Ecto neural progenitor cell (in vitro differentiated cells): ENCODE results near the gene CLDN19.
"Not testable (repeated sequence)": the region's sequence is repeated elsewhere in the genome, so short reads cannot be mapped to it uniquely, and the experiment has no call there.

Experiments used
- DNase-seq: peaks from one replicate; pipeline ENCODE4 v3.0.0-alpha.2; 2018; ENCODE audit warnings: low spot score

The CLDN19 gene

DNA sequence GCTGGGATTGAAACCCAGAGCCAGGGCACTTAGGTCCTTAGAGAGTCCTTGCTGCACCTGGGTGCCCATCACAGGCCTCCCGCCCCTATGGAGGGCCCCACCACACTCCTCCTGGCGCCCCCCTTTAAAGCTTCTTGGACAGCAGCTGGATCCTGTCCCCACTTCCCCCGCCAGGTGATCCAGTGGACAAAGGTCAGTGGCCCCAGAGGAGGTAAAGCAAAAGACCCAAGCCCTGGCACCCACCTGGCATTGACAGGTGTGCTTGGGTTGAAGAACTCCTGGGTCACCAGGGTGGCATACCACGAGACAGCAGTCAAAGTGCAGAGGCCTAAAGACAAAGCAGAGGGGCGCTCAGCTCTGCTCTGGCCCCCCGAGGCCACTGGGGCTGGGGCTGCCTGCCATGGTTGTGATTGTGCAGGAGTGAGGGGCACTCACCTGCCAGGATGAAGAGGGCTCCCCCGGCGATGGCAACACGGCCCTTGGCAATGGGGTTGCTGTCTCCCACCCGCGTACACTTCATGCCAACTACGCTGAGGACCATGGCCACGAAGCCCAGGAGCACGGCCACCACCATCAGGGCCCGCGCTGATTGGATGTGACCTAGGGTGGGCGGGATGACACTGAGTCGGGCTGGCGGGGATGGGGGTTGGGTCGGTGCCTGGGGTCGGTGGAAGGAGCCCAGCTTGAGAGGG lies 1.9 kb downstream of the CLDN19 start:
- DNase-seq = no peak

DNA sequence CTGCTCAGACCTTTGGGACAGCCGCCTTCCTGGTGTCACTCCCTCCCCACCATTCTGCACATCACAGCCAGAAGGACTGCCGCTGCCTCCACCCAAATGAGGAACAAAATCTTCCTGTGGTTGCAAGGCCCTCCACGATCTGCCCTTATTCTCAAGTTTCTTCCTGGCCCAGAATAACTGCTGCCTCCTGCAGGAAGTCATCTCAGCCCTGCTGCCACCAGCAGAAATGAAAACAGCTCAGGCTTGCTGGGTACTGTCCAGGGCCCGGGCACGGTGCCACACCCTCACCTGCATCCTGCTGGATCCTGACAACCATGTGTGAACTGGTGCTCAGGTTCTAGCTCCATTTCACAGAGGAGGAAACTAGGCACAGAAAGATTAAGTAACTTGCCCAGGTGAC lies 2.8 kb downstream of the CLDN19 start:
- no peak for DNase-seq

DNA sequence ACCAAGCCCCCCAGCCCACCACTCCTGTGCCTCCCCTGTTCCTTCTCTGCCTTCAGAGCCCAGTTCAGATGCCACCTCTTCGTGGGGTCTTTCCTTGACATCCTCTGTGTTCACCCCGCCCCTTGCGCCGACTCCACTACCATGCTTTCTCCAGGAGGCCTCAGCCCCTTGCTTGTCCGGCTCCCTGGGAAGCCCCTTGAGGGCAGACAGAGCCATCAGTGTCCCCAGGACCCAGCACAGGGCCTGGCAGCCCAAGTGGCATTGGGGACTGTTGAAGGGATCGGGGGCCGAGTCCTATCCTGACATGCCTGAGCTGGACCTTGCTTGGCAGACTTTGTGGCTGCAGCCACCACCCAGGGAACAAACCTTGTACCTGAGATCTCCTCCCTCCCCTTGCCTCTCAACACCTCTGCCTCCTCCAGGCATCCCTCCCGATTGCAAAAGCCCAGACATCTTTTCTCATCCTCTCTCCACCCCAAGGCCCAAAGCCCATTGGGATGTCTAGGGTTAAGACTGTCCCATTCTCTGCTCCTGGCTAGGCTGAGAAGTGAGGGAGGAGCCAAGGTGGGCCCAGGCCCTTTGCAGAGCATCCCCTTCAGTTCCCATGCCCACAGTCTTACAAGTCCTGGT lies 3.4 kb downstream of the CLDN19 start:
- DNase-seq = no peak

DNA sequence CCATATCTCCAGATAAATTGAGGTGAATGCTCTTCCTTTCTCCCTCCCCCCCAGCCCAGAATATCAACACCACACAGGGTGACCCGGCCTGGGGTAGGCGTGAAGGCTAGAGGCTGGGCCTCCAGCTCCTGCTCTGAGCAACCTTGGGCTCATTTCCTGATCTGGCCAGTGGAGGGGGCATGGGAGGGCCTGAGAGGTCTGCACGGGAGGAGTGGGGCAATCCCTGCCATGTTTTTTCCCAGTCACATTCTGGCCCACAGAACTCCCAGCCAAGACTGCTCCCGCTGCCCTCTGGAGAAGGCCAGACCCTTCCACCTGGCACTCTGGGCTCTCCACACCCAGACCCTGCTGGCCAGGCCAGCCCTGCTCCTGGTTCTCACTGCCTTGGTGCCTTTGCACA lies 3.9 kb downstream of the CLDN19 start:
- no peak for DNase-seq

DNA sequence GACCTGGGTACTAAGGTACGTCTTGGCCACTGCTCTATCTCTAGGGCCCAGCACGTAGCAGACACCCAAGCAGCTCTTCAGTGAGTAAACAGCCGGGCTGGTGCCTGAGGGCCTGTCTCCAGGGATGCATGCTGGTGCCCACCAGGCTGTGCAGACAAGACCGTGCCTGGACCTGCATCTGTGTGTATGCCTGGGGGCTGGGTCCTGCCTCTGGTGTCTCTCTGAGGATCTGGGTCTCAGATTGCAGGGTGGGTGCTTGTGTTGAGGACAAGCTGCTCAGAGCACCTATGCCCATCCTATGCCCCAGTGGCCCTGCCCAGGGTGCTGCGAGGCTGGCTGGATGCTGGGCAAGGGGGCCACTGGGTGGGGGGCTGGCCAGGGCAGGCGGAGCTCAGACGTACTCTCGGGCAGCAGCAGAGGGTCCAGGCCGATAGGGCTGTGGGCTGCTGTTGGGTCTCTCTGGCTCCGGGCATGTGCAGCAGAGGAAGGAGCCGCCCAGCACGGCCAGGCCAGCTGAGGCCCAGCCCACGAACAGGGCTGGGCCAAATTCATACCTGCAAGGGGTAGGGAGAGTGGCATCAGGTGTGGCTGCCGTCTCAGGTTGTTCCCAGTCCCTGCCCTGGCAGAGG lies 4.4 kb downstream of the CLDN19 start:
- DNase-seq = no peak

DNA sequence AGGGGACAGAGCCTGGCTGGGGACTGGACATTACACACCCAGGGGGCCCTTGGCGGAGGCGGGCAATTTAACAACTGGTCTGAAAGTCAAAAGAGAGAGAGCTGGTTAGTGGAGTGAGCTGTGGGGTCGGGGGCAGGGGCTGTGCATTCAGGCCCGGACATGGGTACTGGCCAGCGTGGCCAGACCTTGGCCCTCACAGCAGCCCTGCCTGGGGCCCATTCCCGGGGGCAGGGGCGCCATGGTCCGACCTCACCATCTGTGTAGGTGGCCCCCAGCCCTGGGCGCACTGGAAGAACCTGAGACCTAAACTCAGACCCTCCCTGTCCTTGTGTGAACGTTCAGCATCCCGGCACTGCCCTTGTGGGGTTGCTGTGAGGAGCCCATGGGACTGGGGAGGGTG lies 5.0 kb downstream of the CLDN19 start:
- no peak for DNase-seq

DNA sequence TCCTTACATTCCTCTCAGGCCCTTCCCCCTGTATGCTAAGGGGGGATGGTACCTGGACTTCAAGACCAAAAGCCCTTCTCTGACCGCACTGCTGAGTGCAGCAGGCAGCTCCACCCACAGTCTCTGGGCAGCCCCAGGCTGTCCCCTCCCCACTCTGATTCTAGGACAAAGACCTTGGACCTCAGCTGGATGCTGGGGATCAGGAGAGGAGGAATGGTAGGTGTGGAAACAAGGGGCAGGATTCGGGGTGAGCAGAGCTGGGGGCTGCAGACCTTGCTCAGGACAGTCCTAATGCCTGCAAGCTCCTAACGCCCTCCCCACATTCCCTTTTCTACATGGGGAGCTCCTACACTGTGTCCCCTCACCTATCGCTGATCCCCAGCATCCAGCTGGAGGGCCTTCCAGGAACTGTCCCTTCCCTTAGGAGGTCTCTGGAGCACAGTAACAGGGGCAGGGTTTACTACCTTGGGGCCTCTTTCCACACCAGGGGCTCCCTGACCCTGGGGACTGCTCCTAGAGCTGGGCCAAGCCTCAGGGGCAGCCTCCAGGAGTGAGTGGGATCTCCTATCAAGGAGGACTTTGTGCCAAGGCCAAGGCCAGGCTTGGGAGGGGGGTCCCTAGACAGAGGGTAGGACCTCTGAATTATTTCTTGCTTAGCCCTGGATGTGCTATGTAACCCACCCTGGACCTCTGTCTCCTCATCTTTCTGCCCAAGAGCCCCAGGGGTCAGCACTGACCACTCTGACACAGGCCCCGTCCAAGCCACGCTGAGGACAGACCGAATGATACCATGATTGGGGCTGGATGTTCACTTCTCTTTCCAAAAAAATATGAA lies 5.6 kb downstream of the CLDN19 start:
- DNase-seq = no peak

- no peak for DNase-seq
Observed at GRCh38 chr1:42733415-42734200, 6.4 kb downstream of the CLDN19 start.

DNA sequence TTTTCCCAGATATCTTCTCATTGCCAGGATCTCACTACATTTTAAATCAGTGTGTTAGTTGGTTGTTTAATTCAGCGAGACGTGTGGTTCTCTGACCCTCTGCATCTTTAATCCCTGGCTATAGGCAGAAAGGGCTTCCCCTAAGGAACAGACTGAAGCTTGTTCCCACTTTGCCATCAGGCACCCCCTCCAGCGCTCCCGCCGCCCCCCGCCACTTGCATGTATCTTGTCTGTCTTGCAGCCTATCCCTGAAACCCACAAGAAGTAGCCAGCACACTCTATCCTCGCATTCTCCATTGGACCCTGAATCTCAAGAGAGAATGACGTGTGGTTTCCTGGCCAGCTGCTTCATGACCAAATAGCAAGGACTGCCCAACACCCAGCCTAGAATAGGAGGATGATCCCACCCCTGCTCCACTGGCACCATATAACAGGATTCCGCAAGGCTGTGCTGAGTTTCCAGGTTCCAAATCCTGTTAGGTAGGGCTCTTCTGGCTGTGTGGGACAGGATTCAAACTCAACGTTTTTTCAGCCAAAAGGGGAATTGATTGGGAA lies 7.8 kb downstream of the CLDN19 start:
- DNase-seq = no peak

- no peak for DNase-seq
Observed at GRCh38 chr1:42731585-42731984, 8.5 kb downstream of the CLDN19 start.

DNA sequence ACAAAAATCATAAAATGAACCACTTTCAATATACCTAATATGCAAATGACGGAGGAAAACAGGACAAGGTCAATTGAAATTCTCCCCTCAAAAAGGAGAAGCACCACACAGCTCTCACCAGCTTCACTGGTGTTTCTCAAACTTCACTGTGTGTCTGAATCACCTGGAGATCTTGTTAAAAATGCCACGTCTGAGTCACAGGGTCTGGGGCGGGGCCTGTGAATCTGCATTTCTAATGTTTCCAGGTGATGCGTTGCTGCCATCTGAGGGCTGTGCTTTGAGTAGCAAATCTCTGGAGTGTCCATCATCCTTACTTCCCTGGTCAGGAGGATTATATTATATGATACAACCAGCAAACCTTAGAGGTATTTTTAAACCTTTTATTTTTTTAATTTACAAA lies 9.0 kb downstream of the CLDN19 start:
- no peak for DNase-seq

GRCh38 chr1:42730002-42730401 lies 10.0 kb downstream of the CLDN19 start:
- no peak for DNase-seq

- DNase-seq = not testable (repeated sequence)
Observed at GRCh38 chr1:42725820-42726219, 14.2 kb downstream of the CLDN19 start.

- no peak for DNase-seq
Observed at GRCh38 chr1:42723511-42723910, 16.5 kb downstream of the CLDN19 start.

- DNase-seq = not testable (repeated sequence)
Observed at GRCh38 chr1:42722403-42722802, 17.6 kb downstream of the CLDN19 start.

DNA sequence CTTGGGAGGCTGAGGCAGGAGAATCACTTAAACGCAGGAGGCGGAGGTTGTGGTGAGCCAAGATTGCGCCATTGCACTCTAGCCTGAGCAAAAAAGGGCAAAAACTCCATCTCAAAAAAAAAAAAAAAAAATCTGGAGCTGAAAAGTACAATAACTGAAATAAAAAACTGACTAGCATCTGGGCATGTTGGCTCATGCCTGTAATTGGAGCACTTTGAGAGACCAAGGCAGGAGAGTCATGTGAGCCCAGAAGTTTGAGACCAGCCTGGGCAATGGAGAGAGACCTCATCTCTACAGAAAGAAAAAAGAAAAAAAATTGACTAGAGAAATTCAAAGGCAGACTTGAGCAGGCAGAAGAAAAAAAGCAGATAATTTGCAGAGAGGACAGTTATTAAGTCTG lies 18.1 kb downstream of the CLDN19 start:
- no peak for DNase-seq

GRCh38 chr1:42720868-42721267 lies 19.2 kb downstream of the CLDN19 start:
- no peak for DNase-seq

GRCh38 chr1:42714441-42714840 lies 25.6 kb downstream of the CLDN19 start:
- not testable (repeated sequence) for DNase-seq

GRCh38 chr1:42713293-42713692 lies 26.7 kb downstream of the CLDN19 start:
- DNase-seq = no peak

DNA sequence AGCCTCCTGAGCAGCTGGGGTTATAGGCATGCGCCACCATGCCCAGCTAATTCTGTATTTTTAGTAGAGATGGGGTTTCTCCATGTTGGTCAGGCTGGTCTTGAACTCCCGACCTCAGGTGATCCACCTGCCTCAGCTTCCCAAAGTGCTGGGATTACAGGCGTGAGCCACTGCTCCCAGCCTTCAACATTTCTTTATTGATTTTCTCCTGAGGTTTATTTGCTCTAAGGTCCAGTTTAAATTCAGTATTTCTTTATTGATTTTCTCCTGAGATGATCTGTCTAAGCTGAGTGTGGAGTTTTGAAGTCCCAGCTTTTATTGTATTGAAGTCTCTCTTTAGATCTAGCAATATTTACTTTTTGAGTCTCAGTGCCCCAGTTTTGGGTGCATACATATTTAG lies 27.2 kb downstream of the CLDN19 start:
- not testable (repeated sequence) for DNase-seq

GRCh38 chr1:42703888-42704464 lies 36.1 kb downstream of the CLDN19 start:
- no peak for DNase-seq
